ENCODE data around the gene CHD2.

Gene CHD2

DNA sequence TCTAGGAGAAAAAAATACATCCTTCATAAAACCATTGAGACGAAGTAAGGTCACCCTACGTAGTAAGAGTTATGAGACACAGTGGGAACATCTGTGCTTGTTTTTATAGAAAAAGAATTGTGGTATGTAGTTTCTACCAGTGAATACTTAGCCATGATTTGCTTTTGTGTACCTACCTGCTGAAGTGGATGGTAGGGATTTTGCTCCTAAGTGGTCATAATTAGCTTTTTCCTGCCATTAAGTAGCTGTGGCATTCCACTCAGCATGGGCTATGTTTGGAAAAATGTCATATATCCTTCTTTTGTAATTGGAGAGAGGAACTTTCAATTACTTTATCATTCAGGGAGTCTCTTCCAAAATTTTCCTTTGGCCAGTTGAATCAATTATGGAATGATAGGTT, 63.7 kb downstream of the CHD2 start:
- no peak overlapping the region for H3K9ac ChIP-seq (ENCODE audit: low read depth, low read length, poor library complexity, severe bottlenecking)
- no peak overlapping the region for H3K4me3 ChIP-seq (ENCODE audit: low read length, poor library complexity, severe bottlenecking)
- TF ChIP-seq, protein P1, sequence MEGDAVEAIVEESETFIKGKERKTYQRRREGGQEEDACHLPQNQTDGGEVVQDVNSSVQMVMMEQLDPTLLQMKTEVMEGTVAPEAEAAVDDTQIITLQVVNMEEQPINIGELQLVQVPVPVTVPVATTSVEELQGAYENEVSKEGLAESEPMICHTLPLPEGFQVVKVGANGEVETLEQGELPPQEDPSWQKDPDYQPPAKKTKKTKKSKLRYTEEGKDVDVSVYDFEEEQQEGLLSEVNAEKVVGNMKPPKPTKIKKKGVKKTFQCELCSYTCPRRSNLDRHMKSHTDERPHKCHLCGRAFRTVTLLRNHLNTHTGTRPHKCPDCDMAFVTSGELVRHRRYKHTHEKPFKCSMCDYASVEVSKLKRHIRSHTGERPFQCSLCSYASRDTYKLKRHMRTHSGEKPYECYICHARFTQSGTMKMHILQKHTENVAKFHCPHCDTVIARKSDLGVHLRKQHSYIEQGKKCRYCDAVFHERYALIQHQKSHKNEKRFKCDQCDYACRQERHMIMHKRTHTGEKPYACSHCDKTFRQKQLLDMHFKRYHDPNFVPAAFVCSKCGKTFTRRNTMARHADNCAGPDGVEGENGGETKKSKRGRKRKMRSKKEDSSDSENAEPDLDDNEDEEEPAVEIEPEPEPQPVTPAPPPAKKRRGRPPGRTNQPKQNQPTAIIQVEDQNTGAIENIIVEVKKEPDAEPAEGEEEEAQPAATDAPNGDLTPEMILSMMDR (conservative IDR thresholded peaks at IDR 0.05; ENCODE audit: low read length): no peak
- TF ChIP-seq EZH2phosphoT487 (IDR thresholded peaks at IDR 0.05; ENCODE audit: borderline replicate concordance): no peak
- no peaks in the 10 kb centered on the region; the same call in 1 of the 2 replicates for H3F3A ChIP-seq (ENCODE audit: low read depth)
- peaks cover 70% of the 10 kb centered on the region for H3K79me2 ChIP-seq (ENCODE audit: insufficient read depth, low read length)
- no peaks in the 10 kb centered on the region for H3K9me2 ChIP-seq (replicated peaks; ENCODE audit: low read depth, low read length)
- H4K20me1 ChIP-seq (ENCODE audit: insufficient read depth, low read length, poor library complexity, severe bottlenecking): peaks cover 33% of the 10 kb centered on the region
- H3K4me1 ChIP-seq (ENCODE audit: insufficient read depth, low read length, poor library complexity, severe bottlenecking): no peaks in the 10 kb centered on the region
- peaks cover 88% of the 10 kb centered on the region for H3K36me3 ChIP-seq (ENCODE audit: insufficient read depth, low read length)
- no peak overlapping the region for H3K4me2 ChIP-seq (ENCODE audit: low read depth, low read length, poor library complexity, severe bottlenecking)
- peaks cover 6% of the 10 kb centered on the region for H3K9me3 ChIP-seq (ENCODE audit: insufficient read depth, low read depth, low read length)
- no peak overlapping the region for H2AFZ ChIP-seq (ENCODE audit: low read length)
- H3K27me3 ChIP-seq (ENCODE audit: insufficient read depth, low read length, poor library complexity, severe bottlenecking): no peaks in the 10 kb centered on the region

DNA sequence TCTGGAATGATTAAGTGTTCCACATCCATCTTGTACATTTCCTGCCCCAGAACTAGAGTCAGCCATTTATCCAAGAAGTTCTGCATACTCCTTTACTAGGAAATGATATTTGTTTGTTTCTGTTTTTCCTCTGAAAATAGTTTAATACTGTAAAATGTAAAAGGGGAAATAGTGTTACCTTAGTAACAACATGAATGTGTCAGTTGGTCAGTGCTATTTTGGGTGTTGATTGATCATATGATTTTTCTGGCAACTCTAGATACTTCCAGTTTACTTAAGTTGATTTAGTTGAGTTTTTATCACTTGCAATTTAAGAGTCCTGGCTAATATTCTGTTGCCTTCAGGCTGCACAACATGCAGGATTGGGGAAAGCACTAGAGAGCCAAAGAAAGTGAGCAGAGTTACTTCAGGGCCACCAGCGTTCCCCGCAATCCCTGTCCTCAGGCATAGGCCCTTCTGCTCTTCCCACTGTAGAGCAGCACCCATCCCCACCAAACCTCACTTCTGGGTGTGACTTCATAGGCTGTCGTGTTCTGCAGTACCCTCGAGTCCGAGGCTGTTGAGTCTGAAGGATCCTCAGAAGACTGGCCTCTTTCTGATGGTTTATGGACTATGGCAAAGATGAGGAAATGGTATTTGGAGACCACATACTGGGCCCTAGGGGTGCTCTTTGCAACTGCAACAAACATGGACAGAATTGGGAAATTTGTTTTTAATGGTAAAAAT, 69.0 kb downstream of the CHD2 start:
- Histone ChIP-seq H3K36me3 (ENCODE audit: insufficient read depth, low read length) (peaks cover 89% of the 10 kb centered on the region), H3K4me1 (ENCODE audit: insufficient read depth, low read length, poor library complexity, severe bottlenecking) (no peaks in the 10 kb centered on the region), H3K4me3 (ENCODE audit: low read length, poor library complexity, severe bottlenecking) (no peak overlapping the region), H3F3A (ENCODE audit: low read depth) (no peaks in the 10 kb centered on the region), H3K9ac (ENCODE audit: low read depth, low read length, poor library complexity, severe bottlenecking) (no peak overlapping the region), H3K27me3 (ENCODE audit: insufficient read depth, low read length, poor library complexity, severe bottlenecking) (no peaks in the 10 kb centered on the region), H4K20me1 (ENCODE audit: insufficient read depth, low read length, poor library complexity, severe bottlenecking) (peaks cover 21% of the 10 kb centered on the region), H2AFZ (ENCODE audit: low read length) (no peak overlapping the region), H3K9me3 (ENCODE audit: insufficient read depth, low read depth, low read length) (no peaks in the 10 kb centered on the region), H3K9me2 (replicated peaks; ENCODE audit: low read depth, low read length) (no peaks in the 10 kb centered on the region), H3K4me2 (ENCODE audit: low read depth, low read length, poor library complexity, severe bottlenecking) (no peak overlapping the region), H3K79me2 (ENCODE audit: insufficient read depth, low read length) (peaks cover 27% of the 10 kb centered on the region)
- TF ChIP-seq EZH2phosphoT487 (IDR thresholded peaks at IDR 0.05; ENCODE audit: borderline replicate concordance): no peak
- TF ChIP-seq, protein P1 (conservative IDR thresholded peaks at IDR 0.05; ENCODE audit: low read length): no peak; the same call in 1 of the 2 replicates

DNA sequence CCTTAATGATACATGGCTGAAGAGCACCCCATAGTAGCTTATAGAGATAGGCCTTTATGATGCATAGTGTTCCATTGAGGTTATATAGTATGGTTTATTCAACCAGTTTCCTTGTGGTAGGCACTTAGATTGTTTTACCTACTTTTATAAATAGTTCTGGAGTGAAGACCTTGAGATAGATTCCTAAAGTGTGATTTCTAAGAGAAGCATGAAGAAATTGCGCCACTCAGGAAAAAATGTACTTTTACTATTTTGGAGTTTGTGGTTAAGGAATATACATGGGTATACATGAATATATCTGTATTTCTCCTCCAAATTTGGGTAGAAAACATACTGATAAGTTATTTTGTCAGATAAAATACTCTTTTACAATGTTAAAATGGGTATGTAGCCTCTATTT, 70.5 kb downstream of the CHD2 start:
- Histone ChIP-seq H3K4me3 (ENCODE audit: low read length, poor library complexity, severe bottlenecking) (no peak overlapping the region), H3F3A (ENCODE audit: low read depth) (no peaks in the 10 kb centered on the region), H3K27me3 (ENCODE audit: insufficient read depth, low read length, poor library complexity, severe bottlenecking) (no peaks in the 10 kb centered on the region), H3K9me3 (ENCODE audit: insufficient read depth, low read depth, low read length) (no peaks in the 10 kb centered on the region), H3K4me1 (ENCODE audit: insufficient read depth, low read length, poor library complexity, severe bottlenecking) (no peaks in the 10 kb centered on the region), H2AFZ (ENCODE audit: low read length) (no peak overlapping the region), H3K79me2 (ENCODE audit: insufficient read depth, low read length) (peaks cover 17% of the 10 kb centered on the region; the same call in 1 of the 2 replicates), H3K9ac (ENCODE audit: low read depth, low read length, poor library complexity, severe bottlenecking) (no peak overlapping the region), H3K36me3 (ENCODE audit: insufficient read depth, low read length) (peaks cover 92% of the 10 kb centered on the region), H4K20me1 (ENCODE audit: insufficient read depth, low read length, poor library complexity, severe bottlenecking) (peaks cover 13% of the 10 kb centered on the region), H3K4me2 (ENCODE audit: low read depth, low read length, poor library complexity, severe bottlenecking) (no peak overlapping the region), H3K9me2 (replicated peaks; ENCODE audit: low read depth, low read length) (no peaks in the 10 kb centered on the region)
- TF ChIP-seq, protein P1 (conservative IDR thresholded peaks at IDR 0.05; ENCODE audit: low read length): no peak
- no peak for TF ChIP-seq EZH2phosphoT487 (IDR thresholded peaks at IDR 0.05; ENCODE audit: borderline replicate concordance)

Measured in Loucy (cell line).